HG02981 (cell line): Measurements from ENCODE around the gene RASA4B.

Experiments used
- ATAC-seq: cut with Tn5 transposase; IDR thresholded peaks from one replicate; pipeline ENCODE4 v1.9.1; 2021; ENCODE audit warnings: mild to moderate bottlenecking, moderate library complexity; ENCODE audit not compliant: unreplicated experiment

RASA4B gene

DNA sequence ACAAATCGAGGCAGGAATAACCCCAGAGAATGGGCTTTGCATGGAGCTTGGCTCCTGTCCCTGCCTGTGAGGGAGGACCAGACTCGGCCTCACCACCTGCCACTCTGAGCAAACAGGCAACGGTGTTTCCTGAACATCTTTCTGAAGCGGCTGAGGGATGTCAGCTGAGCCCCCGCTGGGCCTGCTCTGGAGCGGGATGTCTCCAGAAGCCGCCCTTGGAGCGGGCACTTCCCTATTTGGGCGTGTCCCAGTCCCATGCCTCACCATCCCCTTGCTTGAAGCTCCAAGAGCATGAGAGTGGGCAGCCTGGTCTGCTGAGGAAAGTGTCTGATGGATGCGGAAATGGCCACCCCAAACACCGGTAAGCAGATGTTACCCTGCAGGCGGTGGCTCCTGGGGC lies 63.1 kb downstream of the RASA4B start:
- ATAC-seq = no peak

DNA sequence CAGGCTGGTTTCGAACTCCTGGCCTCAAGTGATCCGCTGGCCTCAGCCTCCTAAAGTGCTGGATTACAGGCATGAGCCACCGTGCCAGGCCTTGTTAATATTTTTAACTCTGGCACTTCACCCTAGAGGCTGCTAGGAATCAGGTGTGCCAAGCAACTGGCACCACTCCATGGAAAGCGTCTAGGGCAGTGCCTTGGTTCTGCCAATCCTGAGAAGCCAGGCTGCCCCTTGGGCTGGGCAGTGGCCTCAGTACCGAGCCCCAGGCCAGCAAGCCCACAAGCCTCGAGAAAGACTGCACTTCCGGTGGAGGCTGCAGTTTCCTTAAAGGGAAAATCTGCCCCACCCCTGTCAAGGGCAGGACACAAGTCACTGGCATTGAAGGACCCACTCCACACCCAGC lies 64.3 kb downstream of the RASA4B start:
- no peak for ATAC-seq

DNA sequence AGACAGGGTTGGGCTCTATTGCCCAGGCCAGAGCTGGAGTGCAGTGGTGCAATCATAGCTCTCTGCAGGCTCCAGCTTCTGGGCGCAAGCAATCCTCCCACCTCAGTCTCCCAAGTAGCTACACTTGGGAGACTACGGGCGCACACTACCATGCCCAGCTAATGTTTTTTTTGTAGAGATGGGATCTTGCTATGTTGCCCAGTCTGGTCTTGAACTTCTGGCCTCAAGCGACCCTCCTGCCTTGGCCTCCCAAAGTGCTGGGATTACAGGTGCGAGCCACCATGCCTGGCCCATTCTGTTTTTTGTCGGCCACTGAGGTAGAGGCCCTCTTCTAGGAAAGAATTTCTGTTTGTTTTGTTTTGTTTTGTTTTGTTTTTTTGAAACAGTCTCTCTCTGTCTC lies 65.1 kb downstream of the RASA4B start:
- no peak for ATAC-seq

DNA sequence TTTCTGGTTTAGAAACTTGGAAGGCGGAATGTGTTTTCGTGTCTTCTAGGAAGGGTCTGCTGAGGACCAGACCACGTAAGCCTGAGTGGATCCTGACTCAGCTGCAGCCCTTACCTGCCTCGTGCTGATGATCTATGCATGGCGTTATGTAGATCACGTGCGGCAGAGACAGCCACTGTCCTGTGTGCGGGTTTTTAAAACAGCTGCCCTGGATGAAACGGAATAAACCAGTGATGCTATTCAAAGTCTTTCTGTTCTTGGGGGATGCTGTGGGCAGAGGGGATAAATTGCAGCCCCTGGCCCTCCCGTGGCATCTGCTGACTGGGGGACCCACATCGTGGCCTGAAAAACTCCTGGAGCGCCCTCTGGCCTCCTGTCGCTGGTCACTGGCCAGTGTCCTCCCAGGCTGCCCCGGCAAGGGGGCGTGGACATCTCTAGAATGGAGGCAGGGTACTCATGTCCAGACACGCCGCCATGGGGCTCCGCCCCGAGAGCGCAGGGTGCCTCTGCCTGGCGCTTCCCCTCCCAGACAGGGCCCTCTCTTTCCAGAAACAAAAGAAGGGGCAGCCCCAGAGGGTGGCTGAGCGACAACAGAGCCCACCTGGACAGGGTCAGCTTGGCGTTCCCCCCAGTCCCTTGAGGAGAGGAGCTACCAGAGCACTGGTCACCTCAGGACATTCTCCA lies 66.1 kb downstream of the RASA4B start:
- ATAC-seq = no peak

DNA sequence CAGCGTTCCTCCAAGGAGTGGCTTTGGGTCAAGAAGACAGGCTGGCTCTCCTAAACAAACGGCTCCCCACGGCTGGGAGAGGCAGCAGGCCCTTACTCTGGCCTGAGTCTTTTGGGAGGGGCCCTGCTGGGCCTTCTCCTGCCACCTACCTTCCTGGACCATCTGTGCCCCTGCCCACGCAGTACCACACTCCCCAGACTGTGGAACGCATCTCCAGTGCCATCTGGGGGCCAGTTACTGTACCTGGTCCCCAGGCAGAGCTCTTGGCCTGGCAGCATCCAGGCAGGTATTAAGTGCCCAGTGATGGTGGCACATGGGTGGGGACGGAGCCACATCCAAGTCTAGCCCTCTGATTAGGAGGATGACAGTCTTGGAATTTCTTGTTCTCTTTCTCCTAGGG lies 67.3 kb downstream of the RASA4B start:
- no peak for ATAC-seq

DNA sequence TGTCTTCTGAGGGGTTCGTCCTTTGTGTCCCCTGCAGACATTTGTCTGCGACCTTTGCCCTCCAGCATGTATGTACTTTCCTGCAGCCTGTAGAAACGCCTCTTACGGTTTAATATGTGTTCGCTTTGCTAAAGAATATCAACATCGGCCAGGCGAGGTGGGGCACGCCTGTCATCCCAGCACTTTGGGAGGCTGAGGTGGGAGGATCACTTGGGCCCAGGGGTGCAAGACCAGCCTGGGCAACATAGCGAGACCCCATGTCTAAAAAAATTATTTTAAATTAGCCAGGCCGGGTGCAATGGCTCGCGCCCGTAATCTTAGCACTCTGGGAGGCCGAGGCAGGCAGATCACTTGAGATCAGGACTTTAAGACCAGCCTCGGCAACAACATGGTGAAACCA lies 68.4 kb downstream of the RASA4B start:
- no peak for ATAC-seq

DNA sequence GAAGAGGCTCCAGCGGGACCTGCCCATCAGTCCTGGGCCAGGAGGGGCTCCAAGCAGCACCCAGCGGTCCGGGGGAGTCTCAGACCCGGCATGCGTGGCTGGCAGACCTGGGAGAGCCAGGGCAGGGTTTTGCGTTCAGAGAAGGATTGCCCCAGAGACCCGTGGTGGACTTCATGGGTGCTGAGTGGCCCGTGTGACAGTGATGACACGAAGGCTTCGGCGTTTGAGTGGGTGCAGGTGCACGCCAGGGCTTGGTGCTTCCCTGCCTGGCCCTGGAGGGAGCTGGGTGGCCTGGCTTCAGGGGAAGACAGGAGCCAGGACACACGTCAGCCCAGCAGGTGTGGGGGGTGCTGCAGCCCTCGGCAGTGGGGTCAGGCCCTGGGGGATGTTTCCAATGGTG lies 70.3 kb downstream of the RASA4B start:
- ATAC-seq = no peak

DNA sequence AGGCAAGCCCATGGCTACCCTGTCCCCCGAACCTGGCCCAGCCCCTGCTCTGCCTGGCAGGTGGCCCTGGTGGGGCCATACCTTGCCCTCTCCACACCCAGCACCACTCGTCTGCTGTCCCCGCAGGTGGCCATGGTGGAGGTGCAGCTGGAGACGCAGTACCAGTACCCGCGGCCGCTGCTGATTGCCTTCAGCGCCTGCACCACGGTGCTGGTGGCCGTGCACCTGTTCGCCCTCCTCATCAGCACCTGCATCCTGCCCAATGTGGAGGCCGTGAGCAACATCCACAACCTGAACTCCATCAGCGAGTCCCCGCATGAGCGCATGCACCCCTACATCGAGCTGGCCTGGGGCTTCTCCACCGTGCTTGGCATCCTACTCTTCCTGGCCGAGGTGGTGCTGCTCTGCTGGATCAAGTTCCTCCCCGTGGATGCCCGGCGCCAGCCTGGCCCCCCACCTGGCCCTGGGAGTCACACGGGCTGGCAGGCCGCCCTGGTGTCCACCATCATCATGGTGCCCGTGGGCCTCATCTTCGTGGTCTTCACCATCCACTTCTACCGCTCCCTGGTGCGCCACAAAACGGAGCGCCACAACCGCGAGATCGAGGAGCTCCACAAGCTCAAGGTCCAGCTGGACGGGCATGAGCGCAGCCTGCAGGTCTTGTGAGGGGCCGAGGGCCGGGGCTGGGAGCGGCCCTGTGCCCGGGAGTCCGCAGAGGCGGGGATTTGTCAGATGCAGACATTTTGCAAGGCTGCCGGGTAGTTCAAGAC lies 71.0 kb downstream of the RASA4B start:
- no peak for ATAC-seq

DNA sequence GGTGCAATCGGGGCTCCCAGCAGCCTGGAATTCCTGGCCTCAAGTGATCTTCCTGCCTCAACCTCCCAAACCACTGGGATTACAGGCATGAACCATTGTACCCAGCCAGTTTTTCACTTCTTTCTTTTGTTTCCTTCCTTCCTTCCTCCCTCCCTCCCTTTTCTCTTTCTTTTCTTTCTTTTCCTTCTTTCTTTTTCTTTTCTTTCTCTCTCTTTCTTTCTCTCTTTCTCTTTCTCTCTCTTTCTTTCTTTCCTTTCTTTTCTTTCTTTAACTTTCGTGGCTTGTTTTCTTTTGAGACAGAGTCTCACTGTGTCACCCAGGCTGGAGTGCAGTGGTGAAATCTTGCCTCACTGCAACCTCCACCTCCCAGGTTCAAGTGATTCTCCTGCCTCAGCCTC lies 71.9 kb downstream of the RASA4B start:
- ATAC-seq = no peak

DNA sequence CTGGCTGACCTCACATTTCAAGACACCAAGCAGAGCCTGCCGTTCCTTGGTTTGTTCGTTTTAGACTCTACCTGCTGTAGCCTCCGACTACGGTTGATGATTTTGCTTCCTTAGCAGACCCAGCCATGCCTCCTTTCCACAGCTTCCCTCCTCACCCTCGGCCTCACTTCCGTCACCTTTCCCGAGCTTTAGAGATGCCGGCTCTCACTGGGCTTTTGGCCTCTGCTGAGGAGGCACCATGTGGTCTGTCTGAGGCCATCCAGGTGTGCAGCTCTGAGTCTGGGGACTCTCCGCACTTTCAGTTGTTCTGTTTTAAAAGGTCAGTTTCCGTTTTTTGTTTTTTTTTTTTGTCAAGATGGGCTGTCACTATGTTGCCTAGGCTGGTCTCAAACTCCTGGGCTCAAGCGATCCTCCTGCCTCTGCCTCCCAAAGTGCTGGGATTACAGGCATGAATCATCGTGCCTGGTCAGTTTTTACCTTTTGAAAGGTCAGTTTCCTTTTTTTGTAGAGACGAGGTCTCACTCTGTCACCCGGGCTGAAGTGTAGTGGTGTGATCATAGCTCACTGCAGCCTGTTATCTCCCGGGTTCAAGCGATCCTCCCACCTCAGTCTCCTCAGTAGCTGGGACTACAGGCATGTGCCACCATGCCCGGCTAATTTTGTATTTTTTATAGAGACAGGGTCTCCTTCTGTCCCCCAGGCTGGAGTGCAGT lies 72.5 kb downstream of the RASA4B start:
- ATAC-seq = peak; percentile 41

DNA sequence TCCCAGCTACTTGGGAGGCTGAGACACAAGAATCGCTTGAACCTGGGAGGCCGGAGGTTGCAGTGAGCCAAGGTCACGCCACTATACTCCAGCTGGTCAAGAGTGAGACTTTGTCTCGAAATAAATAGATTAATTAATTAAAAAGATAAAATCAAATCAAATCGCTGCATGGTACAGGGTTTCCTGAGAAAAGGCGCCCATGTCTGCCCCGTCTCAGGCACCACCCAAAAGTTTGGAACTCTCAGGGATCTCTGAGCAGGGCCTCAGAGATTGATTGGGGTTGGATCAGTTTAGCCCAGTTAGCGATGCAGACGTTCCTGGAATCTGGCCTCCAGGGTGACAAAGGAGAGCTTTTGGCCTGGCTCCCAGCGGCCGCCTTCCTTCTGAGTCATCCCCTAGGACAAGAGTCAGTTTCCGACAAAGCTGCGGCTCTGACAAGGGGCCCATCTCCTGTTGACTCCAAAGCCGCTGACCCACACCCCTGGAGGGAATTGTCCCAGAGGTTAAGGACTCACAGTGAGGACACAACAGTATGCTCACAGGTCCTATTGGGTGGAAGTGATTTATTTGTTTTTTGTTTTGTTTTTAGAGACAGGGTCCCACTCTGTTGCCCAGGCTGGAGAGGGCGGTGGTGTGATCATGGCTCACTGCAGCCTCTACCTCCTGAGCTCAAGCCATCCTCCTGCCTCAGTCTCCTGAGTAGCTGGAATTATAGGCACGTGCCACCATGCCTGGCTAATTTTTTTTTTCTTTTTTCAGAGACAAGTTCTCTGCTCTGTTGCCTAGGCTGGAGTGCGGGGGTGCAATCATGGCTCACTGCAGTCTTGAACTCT lies 77.4 kb downstream of the RASA4B start:
- no peak for ATAC-seq

DNA sequence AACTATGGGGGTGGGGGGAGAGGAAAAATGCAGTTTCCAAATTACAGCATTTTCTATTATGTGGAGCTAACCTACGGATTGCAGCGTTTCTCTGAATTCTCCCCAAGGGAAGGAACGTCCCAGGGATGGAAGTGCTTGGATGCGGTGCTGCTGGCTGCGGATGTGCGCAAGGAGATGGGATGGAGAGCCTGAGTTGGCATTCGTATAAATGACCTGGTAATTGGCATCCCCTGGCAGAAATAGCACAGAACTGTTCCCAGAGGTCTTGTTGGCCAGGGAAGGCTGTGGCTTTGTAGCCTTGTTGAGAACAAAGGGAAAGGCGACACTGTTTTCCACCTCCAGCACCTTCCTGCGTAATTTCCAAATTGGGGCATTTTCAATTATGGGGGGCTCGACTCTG lies 81.5 kb downstream of the RASA4B start:
- ATAC-seq = no peak

DNA sequence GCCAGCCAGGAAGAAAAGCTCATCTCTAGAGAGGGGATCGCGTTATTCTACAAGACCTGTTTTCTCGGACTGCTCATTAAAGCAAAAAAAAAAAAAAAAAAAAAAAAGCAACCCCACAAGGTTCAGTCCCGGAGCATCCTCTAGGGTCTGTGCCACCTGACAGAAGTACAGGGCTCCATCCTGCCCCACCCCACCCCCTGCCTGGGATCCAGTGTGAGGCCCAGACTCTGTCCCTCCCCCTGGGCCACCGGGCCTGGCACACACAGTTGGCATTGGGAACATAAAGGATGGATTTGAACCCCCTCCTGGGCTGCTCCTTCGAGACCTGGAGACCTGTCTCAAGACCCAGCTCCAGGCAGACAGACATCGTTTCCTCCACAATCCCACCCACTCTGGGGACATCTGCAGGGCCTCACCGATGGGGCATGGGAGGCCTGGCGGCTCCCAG lies 83.5 kb downstream of the RASA4B start:
- ATAC-seq = no peak

DNA sequence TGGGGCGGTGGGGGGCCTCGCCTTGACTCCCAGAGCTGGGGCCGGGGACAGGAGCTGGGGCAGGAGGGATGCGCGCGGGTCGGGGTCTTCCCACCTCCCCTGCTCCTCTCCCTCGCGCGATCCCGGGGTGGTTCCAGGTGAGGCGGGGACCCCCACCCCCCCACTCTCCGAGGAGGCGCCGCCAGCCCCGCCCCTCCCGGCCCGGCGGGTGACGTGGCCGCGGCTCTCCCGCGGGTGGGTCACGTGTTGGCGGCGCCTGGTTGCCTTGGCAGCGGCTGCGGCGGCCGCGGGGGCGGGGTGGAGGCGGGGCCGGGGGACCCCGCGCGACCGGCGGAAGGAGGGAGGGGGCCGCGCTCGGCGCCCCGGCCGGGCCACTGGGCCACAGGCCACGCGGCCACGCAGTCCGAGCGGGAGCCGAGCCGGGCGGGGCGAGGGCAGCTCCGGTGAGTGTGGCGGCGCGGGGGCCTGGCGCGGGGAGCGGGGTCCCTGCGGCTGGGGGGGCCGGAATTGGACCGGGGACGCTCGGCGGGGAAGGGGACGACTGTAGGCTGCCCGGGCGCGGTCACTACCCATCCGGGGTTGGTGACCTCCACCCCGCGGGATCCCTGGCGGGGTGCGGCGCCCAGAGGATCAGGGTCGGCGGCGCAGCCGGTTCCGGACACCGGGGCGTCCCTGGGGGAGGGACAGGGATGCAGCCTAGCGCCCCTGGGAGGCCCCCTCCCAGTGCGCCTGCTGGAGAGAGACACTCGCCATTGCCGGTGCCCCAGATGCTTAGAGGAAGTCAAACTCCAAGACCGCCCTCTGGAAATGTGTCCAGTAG lies 84.1 kb downstream of the RASA4B start, which contains the start of gene ORAI2:
Gene ORAI2, plus strand, starts transcription at position 357 of the 820 bp plus-strand sequence. CDS start 5,382 bp downstream, outside the sequence.
- peak; percentile 59 for ATAC-seq
